ENCODE results near the gene MBNL2.

The MBNL2 gene

GRCh38 chr13:97380696-97381095 is 158.6 kb downstream of the MBNL2 start:
- no peak for TF ChIP-seq CTCF (conservative IDR thresholded peaks at IDR 0.05)
- TF ChIP-seq ZFX (IDR thresholded peaks at IDR 0.05), result no peak
- H3K27ac ChIP-seq, result no peak overlapping the region

GRCh38 chr13:97381189-97381588 is 159.1 kb downstream of the MBNL2 start:
- TF ChIP-seq CTCF (conservative IDR thresholded peaks at IDR 0.05) (no peak), ZFX (IDR thresholded peaks at IDR 0.05) (no peak)
- no peak overlapping the region for H3K27ac ChIP-seq

- H3K27ac ChIP-seq, result no peak overlapping the region
- TF ChIP-seq CTCF (conservative IDR thresholded peaks at IDR 0.05) (no peak), ZFX (IDR thresholded peaks at IDR 0.05) (no peak)
These were observed 160.1 kb downstream of the MBNL2 start for GRCh38 chr13:97382276-97382675.

- no peak overlapping the region for H3K27ac ChIP-seq
- TF ChIP-seq ZFX (IDR thresholded peaks at IDR 0.05) (no peak), CTCF (conservative IDR thresholded peaks at IDR 0.05) (no peak)
These were observed 162.2 kb downstream of the MBNL2 start for GRCh38 chr13:97384371-97384770.

GRCh38 chr13:97385146-97385545 is 163.0 kb downstream of the MBNL2 start:
- no peak for TF ChIP-seq CTCF (conservative IDR thresholded peaks at IDR 0.05)
- no peak for TF ChIP-seq ZFX (IDR thresholded peaks at IDR 0.05)
- no peak overlapping the region for H3K27ac ChIP-seq

GRCh38 chr13:97385854-97386253 is 163.7 kb downstream of the MBNL2 start:
- TF ChIP-seq CTCF (conservative IDR thresholded peaks at IDR 0.05), result no peak
- TF ChIP-seq ZFX (IDR thresholded peaks at IDR 0.05), result no peak
- no peak overlapping the region for H3K27ac ChIP-seq

- TF ChIP-seq ZFX (IDR thresholded peaks at IDR 0.05), result no peak
- no peak for TF ChIP-seq CTCF (conservative IDR thresholded peaks at IDR 0.05)
- no peak overlapping the region for H3K27ac ChIP-seq
These were observed 164.8 kb downstream of the MBNL2 start for GRCh38 chr13:97386801-97387484.
